GM10248 (cell line): ENCODE data around the gene PLCB2.

Experiments used
- CTCF ChIA-PET: fragments of 300-600 bp; sonication (Branson Sonifier 250); formaldehyde crosslinking; extraction: SDS; loops from one replicate; lab custom pipeline; 2021; ENCODE audit warnings: antibody characterized with exemption; lab: Yijun Ruan, JAX
- POLR2A ChIA-PET: fragments of 350-650 bp; sonication (Branson Sonifier 250); formaldehyde crosslinking; extraction: SDS; loops from one replicate; lab custom pipeline; 2020; ENCODE audit warnings: antibody characterized with exemption; lab: Yijun Ruan, JAX
- DNase-seq: peaks from one replicate; pipeline ENCODE4 v3.0.0; 2012; ENCODE audit errors: extremely low spot score
- CTCF ChIP-seq: IDR thresholded peaks from 2 replicates; pipeline ENCODE4 v1.5.1; 2012; ENCODE audit warnings: mild to moderate bottlenecking, low read depth; ENCODE audit errors: extremely low read depth, missing control alignments, control extremely low read depth

Gene PLCB2

GRCh38 chr15:40282147-40282868 is 25.4 kb downstream of the PLCB2 start:
- ChIA-PET POLR2A (no interaction called here), CTCF (interaction anchor here (0.9 to 11.5 kb wide), 5 partner anchors 8 to 57 kb away, joined by 3 to 82 read pairs (median 4); no protein-coding TSS in a partner anchor)
- peak; percentile 71 for DNase-seq
- peak; percentile 72 for TF ChIP-seq CTCF

GRCh38 chr15:40281801-40282146 is 26.0 kb downstream of the PLCB2 start:
- TF ChIP-seq CTCF: no peak
- DNase-seq: no peak
- CTCF ChIA-PET: interaction anchor here (1.1 to 1.8 kb wide), 3 partner anchors 17 to 58 kb away, joined by 3 to 4 read pairs (median 4); no protein-coding TSS in a partner anchor
- POLR2A ChIA-PET: no interaction called here

GRCh38 chr15:40281057-40281800 is 26.5 kb downstream of the PLCB2 start:
- no peak for DNase-seq
- ChIA-PET POLR2A (no interaction called here), CTCF (interaction anchor here (1.1 to 20.1 kb wide), 11 partner anchors 8 to 236 kb away, joined by 3 to 525 read pairs (median 11); partner anchors contain the start of genes CCDC9B, INAFM2 and PLCB2)
- no peak for TF ChIP-seq CTCF

- POLR2A ChIA-PET: no interaction called here
- no peak for DNase-seq
- CTCF ChIA-PET: interaction anchor here (0.7 to 20.1 kb wide), 15 partner anchors 9 to 235 kb away, joined by 3 to 525 read pairs (median 6); partner anchors contain the start of genes CCDC9B, INAFM2 and PLCB2
- TF ChIP-seq CTCF: no peak
Observed at GRCh38 chr15:40280260-40281056, 27.3 kb downstream of the PLCB2 start.

- peak; percentile 96 for TF ChIP-seq CTCF
- peak; percentile 82 for DNase-seq
- CTCF ChIA-PET: interaction anchor here (0.6 to 20.1 kb wide), 60 partner anchors 10 to 497 kb away, joined by 3 to 525 read pairs (median 4); partner anchors contain the start of genes CCDC9B, FSIP1, INAFM2 and IVD
- POLR2A ChIA-PET: no interaction called here
Observed at GRCh38 chr15:40279437-40280141, 28.1 kb downstream of the PLCB2 start.
